GM19397 (cell line): ENCODE data around the gene VCAN.

Experiments
- ATAC-seq: cut with Tn5 transposase; IDR thresholded peaks from one replicate; pipeline ENCODE4 v1.9.1; 2021; ENCODE audit warnings: mild to moderate bottlenecking, moderate library complexity; ENCODE audit not compliant: unreplicated experiment

The VCAN gene

DNA sequence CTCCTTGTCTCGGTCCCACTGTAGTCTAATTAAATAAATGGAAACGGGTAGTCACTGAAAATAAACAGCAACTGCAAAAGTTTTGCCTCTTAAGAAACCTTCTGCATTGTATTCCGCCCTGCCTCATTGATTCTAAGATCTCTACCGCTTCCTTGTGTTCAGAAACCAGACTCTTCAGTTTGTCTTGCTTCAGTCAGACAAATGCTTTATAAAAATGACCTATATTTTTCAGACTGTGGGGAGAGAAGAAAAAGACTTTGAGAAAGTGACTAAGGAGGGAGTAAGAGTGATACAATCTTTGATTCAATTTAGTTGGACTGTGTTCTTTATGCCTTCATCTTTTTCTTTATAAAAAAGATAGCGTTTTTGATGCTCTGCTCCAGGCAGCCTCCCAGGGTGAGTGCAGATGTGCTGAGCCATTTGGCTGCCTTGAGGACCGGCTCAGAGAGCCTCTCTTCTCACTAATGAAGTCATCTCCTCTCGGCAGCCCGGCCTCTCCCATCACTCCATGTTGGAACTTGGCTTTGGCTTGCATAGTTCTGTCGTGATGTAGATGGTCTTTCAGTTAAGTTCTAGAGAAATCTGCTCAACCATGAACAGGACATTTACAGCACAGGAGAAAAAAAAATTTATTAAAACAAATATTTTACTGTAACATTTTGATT is 4.0 kb upstream of the VCAN start:
- no peak for ATAC-seq

DNA sequence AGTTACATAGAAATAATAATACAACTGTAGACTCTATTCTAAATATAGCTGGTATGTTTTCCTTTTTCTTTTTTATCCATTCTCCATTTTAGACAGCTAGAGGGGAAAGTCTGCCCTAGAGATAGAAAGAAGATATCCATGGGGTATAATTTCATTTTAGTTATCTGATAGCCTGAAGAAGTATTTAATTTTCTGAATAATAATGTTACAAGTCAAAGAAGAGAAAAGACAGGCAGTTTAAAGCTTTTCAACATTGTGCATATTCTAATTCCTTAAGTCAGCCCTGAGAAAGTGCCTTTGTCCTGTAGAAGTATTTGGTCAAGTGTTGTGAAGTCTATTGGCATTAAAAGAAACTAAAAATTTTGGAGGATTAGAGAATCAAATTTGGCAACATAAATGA is 2.5 kb upstream of the VCAN start:
- no peak for ATAC-seq

DNA sequence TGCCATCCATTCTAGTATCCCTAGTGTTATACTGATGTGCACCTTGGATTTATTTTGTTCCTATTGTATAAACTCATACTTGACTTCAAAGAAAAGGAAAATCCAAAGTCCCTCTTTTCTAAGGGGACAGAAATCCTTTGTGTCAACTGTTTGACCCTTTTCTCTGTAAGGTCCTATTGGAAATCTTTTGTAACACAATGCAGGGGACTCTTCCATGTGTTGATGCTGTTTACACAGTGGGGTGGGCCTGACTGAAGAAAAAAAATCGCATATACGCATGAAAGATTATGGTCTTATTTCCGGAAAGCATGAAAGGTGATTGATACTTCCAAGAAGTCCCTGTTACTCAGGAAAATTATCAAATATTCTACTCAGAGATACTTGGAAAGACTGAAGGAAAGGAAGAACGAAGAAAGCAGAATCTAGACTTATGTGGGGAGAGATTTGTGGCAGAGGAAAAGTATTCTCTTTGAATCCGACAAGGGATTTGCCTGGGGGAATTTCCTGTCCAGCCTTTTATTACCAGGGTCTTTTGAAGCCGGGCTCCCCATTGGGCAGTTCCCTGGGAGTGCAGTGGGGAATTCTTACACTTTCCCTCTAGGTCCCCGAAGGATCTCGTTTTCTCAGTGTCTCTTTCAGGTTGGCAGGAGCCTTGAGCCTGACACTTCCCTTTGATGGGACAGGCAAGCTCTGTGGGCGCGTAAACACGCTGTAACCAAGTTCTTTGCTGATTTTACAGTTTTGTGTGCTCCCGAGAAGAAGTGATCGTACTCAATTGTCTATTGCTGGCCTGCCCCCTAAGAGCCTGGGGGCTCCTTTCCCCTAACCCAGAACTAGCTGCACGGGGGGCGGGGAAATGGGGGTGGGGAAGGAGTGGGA is 779 bp upstream of the VCAN start:
- ATAC-seq: no peak

DNA sequence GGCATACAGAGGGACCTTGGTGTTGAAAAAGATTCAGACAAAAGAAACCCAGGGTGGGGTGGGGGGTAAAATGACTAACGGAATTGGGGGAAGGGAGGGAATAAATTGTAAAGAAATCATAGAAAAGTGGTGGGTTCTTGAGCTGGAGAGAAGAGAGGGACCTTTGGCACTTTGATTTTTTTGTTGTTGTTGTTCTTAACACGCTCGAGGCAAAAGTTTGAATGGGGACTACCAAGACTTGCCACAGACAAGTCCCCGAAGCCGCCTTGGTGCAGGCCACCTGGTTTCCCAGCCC is 616 bp downstream of the VCAN start:
- no peak for ATAC-seq

DNA sequence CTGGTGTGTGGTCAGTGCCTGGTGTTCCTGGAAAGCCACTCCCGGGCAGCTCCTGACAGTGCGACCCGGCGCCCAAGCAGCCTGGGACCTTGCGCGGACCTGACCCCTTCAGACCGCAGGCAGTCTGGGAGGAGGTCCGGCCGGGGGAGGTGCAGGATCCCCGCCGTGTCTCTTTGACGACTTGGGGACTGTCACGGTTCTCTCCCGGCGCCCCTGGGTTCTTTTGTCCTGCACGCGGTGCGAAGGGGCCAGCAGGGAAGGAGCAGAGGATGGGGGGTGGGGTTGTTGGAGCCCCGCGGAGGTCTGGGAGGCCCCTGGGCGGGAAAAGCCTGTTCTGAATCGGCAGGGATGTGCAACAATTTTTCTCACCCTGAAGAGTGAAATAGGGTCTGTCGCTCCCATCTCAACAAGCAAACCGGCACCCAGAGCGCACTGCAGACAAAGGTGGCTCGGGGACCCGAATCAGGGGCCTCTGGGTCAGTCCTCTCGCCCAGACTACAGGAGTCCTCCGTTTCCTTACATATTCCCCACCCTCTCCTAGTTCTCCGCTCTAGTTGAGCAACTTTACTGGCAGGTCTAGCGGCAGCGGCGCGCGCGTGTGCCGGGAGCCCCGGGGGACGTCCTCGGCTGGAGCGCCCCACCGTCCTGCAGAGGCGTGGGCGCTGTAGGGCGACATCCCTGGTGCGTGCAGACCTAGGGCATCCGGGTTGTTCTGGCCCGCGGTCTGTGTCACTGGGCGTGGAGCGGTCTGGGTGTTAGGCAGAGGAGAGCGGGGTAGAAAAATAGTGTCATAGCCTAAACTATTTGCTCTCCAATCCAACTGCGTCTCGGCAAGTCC is 1.2 kb downstream of the VCAN start:
- ATAC-seq: peak; percentile 40

DNA sequence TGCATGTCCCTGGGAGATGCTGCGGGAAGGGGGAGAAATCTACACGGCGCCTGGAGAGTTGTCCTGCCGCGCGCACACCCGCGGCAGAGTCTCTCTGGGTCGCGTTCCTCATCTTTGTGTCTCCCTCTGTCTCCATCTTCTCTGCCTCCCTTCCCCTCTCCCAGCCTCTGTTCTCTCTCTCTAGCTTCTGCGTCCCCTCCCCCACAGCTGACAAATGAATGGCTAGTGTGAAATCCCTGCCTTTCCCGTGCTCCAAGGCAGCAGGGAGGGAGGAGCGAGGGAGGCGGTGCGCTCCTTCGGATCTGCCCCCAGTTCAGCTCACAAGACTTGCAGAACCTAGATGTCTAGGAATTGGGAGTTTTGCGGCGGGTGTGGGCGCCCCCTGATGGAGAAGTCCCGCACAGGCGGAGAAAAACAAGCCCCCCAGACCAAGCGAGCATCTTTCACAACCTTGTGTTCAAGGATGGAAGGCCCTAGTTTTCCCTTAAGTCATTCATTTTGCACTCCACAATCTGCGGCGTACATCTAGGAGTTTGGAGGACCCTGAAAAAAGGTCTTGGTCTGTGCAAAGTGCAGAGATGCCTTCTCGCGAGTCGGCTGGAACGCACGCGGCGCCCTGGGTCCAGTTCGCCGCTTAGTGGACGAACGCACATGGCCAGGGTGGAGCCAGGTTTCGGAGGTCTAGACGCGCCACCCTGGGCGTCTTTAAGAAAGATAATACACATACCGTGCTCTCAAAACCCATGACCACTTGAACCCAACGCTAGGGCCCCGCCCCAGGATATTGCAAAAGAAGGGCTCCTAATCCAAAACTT is 2.0 kb downstream of the VCAN start:
- peak; percentile 60 for ATAC-seq

DNA sequence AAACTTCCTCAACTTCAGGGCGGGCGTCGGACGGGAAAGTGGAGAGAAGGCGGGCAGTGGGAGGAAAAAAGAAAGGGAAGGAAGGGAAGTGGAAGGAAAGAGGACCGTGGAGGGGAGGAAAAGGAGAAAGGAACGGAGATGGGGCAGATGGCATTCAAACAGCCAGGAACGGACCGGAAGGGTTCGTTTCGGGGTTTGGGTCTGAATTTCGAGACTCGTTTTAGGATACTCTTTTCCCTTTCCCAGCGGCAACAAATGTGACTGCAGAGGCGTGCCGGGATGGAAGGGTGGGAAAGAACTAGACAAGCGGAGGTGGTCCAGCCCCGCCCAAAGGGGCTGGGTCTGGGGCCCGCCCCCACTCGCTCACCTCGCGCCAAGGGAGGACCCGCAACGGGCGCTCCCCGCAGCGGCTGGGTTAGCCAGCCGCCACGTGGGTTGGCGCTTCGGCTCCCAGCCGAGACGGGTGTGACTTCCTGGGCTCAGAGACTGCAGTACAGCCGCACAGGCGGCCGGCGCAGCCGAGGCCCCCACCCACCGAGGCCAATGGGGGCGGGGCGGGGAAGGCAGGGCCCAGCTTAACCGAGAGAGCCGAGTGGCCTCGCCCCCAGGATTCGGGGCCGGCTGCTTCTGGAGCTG is 2.7 kb downstream of the VCAN start:
- peak; percentile 54 for ATAC-seq

DNA sequence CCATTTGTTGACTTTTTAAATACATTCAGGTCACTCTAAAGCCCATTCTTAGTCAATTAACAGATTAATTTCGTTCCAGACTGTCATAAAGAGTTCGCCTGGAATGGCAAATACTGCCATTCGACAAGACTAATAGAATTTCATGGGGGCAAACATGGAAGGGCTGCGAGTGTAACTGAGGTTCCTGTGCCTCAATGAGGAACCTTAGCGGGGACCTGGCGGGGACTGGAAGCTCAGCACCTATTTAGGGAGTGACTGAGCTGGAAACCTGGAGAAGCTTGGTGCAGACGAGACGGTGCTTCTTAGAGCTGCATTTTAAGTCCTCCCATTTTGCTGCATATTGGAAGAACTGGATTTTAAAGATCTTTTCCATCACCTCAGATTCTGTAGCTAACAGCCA is 3.4 kb downstream of the VCAN start:
- ATAC-seq: no peak

DNA sequence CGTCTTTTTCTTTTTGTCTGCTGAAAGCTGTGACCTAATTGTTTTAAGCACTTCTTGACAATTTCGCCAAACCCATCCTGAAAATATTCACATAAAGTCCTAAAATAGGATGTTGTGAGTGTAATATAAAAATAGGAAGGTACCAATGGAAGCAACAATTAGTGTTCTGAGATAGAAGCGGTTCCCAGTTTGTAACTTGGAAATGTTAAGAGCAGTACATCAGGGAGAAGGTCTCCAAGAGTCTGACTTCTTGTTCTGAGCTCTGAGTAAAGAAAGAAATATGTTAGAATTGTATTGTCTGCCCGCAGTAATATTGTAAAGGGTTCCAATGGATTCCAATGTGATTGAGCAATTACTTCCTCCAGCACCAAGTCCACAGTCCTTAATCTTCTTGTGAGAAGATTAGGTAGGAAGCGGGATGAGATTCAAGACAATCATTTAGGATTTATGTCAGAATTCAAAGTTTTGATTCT is 3.9 kb downstream of the VCAN start:
- ATAC-seq: no peak

DNA sequence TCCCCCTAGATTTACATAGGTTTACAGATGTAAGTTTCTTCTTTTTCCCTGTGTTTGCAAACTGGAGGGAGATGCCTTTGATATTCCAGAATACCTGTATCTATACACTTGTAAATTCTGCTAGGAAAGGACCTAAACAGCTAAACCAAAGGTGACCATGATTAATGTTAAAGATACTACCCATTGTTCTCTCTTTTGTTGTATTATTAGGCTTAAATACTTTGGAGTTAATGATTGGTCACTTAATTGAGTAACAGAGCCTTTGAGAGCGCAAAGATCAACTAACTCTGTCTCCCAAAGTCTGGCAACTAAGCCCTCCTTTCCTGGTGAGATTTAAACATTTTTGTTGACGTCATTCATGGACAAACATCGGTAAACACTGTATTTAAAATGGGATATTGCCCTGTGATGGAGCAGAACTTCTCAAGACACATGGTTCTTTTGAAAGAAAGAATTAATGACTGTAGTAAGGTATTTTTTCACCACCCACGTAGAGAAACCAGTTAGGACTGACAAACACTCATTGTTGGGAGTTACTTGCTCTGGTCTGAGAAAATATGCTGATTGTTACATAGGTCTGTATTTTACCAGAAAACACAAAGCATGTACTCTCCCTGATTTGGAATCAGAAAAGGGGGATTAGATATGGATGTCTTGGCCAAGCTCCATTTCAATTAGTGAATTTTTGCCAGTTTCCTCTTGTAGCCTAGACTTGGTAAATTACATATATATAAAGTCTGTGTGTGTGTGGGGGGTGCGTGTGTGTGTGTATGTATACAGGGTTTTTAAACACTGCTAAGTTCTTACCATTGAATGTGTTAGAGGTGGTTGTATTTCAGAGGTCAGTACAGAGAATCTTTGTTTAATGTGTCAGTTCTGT is 4.6 kb downstream of the VCAN start:
- no peak for ATAC-seq

DNA sequence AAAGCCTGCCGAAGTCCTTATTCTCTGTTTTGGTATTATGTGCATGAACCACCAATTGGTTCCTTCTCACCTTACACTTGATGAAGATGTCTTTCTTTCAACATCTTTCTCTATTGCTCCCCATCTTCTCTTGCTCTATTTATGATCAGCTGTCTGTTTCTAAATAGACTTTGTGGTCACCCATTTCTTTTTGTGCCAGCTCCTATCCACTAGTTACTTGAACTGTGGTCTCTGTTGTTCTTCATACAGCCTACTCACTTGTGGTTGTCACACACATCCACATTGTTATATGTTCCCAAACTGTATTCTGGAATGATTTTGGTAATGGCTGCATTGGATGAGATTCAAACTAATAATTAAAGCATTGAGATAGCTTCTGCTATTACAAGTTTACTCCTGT is 11.4 kb downstream of the VCAN start:
- no peak for ATAC-seq

DNA sequence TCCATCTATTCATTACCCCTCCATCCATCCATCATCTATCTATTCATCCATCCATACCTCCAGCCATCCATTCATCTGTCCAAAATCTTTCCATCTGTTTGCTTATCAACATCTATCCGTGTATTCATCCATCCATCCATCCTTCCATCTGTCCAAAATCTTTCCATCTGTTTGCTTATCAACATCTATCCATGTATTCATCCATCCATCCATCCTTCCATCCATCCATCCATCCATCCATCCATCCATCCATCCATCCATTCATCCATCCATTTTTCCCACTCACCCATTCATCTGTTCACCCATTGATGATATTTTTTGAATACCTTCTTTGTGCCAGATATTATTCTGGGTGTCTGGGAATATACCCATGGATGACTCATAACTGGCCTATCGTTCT is 12.8 kb downstream of the VCAN start:
- ATAC-seq: no peak

DNA sequence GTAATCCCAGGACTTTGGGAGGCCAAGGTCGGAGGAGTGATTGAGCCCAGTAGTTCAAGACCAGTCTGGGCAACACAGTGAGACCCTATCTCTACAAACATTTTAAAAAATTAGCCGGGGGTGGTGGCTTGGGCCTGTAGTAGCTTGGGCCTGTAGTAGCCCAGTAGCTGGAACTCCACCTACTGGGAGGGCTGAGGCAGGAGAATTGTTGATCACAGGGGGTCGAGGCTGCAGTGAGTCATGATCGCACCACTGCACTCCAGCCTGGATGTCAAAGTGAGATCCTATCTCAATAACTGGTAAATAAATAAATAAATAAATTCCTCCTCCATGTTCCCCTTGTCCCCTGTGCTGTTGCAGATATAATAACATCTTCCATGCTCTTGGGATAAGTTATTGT is 14.3 kb downstream of the VCAN start:
- ATAC-seq: no peak

DNA sequence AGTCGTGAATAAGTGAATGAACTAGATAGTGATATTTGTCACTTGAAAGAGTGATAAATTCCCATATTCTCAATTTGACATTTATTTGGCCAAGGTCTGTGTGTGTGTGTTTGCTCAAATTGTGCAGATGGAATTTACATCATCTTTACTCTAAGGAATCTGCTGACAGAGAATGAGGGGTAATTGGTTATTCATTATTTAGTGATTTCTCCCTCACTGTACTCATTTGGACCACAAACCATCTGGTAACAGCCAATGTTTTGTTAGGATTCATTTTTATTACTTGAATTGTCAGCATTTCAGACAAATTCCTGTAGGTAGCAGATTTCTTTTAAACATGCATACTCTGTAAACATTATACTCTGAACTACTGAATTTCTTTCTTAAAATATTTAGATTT is 15.6 kb downstream of the VCAN start:
- ATAC-seq: no peak

DNA sequence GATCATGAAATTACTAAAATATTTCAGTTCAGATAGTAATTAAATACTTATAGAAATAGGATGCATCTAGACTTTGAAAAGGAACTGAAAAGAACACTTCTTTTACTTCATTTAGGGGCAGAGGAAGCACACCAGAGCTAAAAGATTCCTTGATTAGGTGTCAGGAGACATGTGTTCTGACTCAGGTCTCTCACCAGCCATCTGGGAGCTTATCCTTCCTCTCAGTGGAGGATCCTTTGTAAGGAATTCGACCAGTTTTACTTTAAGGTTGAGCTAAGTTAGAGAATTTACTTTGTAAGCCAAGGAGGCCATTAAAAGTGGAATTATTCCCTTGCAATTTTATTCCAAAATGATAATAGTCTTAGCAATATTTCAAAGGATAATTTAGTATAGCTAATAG is 16.7 kb downstream of the VCAN start:
- no peak for ATAC-seq

DNA sequence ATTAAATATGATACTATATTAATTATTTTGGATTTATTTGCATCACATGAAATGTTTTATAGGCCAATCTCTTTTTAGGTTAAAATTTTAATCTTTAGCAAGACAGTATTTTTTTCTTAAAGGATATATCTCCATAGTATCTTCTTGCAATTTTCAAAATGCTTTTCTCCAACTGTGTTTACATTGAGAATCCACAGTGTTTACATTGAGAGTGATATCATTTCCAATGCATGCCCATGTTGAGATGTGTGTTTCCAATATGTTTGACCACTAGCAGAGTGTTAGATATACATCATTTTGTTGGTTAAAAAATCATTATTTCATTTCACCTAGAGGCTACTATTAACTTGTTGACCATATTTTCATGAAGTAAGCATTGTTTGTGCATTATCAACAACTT is 17.3 kb downstream of the VCAN start:
- no peak for ATAC-seq

DNA sequence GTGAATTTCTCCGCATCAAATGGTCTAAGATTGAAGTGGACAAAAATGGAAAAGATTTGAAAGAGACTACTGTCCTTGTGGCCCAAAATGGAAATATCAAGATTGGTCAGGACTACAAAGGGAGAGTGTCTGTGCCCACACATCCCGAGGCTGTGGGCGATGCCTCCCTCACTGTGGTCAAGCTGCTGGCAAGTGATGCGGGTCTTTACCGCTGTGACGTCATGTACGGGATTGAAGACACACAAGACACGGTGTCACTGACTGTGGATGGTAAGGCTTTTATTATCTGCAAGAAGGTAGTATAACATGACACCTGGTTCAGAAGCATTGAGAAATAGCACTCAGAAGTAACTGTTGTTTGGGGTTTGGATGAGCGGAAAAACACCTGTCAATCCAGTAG is 18.7 kb downstream of the VCAN start:
- no peak for ATAC-seq

DNA sequence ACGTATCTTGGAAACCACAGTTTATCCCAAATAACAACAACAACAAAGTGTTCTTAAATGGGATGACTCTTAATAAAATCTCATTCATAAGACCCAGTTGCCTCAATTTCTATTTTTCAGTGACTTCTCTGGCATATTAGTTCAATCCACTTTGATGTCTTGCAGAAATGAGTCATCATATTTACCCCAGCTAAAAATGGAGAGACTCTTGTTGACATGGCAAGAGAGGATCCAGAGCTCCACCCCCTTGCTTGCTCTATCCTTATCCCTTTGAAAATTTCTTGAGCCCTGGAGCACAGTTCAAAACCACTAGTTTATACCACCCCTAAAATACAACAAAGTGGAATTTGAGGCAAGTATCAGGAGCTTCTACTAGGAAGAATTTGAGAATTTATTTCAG is 20.8 kb downstream of the VCAN start:
- no peak for ATAC-seq

DNA sequence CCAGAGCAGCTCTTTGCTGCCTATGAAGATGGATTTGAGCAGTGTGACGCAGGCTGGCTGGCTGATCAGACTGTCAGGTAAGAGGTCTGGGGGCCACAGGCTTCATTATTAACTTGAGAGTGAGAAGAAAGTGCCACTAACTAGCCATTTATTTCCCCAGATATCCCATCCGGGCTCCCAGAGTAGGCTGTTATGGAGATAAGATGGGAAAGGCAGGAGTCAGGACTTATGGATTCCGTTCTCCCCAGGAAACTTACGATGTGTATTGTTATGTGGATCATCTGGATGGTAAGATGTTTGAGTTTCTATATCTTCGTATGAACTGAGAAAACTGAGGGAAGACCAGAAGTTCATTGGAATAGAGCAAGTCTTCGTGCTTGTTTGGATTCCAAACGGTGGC is 22.1 kb downstream of the VCAN start:
- no peak for ATAC-seq
